ENCODE results near the gene KCNJ9. TPM values are rescaled to one million over a fixed set of nuclear protein-coding genes. Genes with fewer than 3 reads are reported as not detected.

KCNJ9 gene
- total and polyA plus RNA-seq, 2 of the 13 experiments (the other 11 are each of a cell fraction or from before 2014, with no cell fraction given) = not detected

GRCh38 chr1:160101037-160101716, 19.8 kb downstream of the KCNJ9 start (continued):
- TF ChIP-seq SNAPC2 (CRISPR knock-in tag; IDR thresholded peaks at IDR 0.05) = no peak
- no peak for TF ChIP-seq HDAC1 (CRISPR knock-in tag; IDR thresholded peaks at IDR 0.05)
- no peak for TF ChIP-seq RFX5 (IDR thresholded peaks at IDR 0.05; ENCODE audit: low read depth, low read length)
- TF ChIP-seq ZNF816 (CRISPR knock-in tag; IDR thresholded peaks at IDR 0.05; ENCODE audit: borderline replicate concordance) = no peak
- no peak for TF ChIP-seq ZBTB1 (CRISPR knock-in tag; IDR thresholded peaks at IDR 0.05; ENCODE audit: borderline replicate concordance)
- peak; percentile 71; the same call in 1 of the 2 replicates for TF ChIP-seq ZNF724P (CRISPR knock-in tag; IDR thresholded peaks at IDR 0.05; ENCODE audit: borderline replicate concordance)
- no peak for TF ChIP-seq REST (IDR thresholded peaks at IDR 0.05; ENCODE audit: borderline replicate concordance in 1 of 2, low read depth in 1 of 2, low read length in 2 of 2)
- TF ChIP-seq BRCA1 (CRISPR knock-in tag; IDR thresholded peaks at IDR 0.05) = no peak
- TF ChIP-seq AKNA (CRISPR knock-in tag; IDR thresholded peaks at IDR 0.05; ENCODE audit: borderline replicate concordance) = no peak
- no peak for TF ChIP-seq HIVEP1 (CRISPR knock-in tag; IDR thresholded peaks at IDR 0.05)
- no peak for TF ChIP-seq MZF1 (CRISPR knock-in tag; IDR thresholded peaks at IDR 0.05; ENCODE audit: borderline replicate concordance)
- no peak for TF ChIP-seq IRF1 (CRISPR knock-in tag; IDR thresholded peaks at IDR 0.05; ENCODE audit: low read depth)
- TF ChIP-seq NFKB2 (CRISPR knock-in tag; IDR thresholded peaks at IDR 0.05; ENCODE audit: borderline replicate concordance) = peak; percentile 35; the same call in 1 of the 2 replicates
- TF ChIP-seq SP140L (CRISPR knock-in tag; IDR thresholded peaks at IDR 0.05; ENCODE audit: borderline replicate concordance) = no peak
- TF ChIP-seq HOXA7 (CRISPR knock-in tag; IDR thresholded peaks at IDR 0.05) = no peak
- TF ChIP-seq ZBTB2 (CRISPR knock-in tag; IDR thresholded peaks at IDR 0.05; ENCODE audit: low read depth) = no peak
- TF ChIP-seq PLSCR1 (CRISPR knock-in tag; IDR thresholded peaks at IDR 0.05; ENCODE audit: borderline replicate concordance) = no peak
